RWPE2 (cell line): ENCODE measurements around the gene BHLHE23.

Source experiments
- ATAC-seq: fragments of 200-7000 bp; cut with Tn5 transposase; 3 replicates; pipeline ENCODE4 v1.9.1; 2021; ENCODE audit warnings: low read depth
- DNase-seq: peaks from one replicate; pipeline ENCODE4 v3.0.0-alpha.2; 2020; ENCODE audit warnings: low spot score
- H3K27ac ChIP-seq: fragments of 450-650 bp; 2 replicates; pipeline ENCODE4 v1.5.1; 2017; ENCODE audit warnings: mild to moderate bottlenecking; ENCODE audit not compliant: poor library complexity, severe bottlenecking
- H3K27me3 ChIP-seq: fragments of 250-450 bp; sonication (Bioruptor Pico); 2 replicates; pipeline ENCODE4 v1.5.1; 2021; ENCODE audit warnings: mild to moderate bottlenecking, moderate library complexity; ENCODE audit not compliant: insufficient read depth, poor library complexity, severe bottlenecking
- H3K36me3 ChIP-seq: fragments of 250-450 bp; sonication (Bioruptor Pico); 2 replicates; pipeline ENCODE4 v1.5.1; 2020; ENCODE audit warnings: low read depth, mild to moderate bottlenecking, moderate library complexity
- H3K4me1 ChIP-seq: fragments of 250-450 bp; sonication (Bioruptor Pico); 2 replicates; pipeline ENCODE4 v1.5.1; 2021; ENCODE audit warnings: mild to moderate bottlenecking, moderate library complexity; ENCODE audit not compliant: insufficient read depth, poor library complexity, severe bottlenecking
- H3K4me3 ChIP-seq: fragments of 250-450 bp; sonication (Bioruptor Pico); 2 replicates; pipeline ENCODE4 v1.5.1; 2021; ENCODE audit warnings: mild to moderate bottlenecking, moderate library complexity; ENCODE audit not compliant: severe bottlenecking
- H3K9me3 ChIP-seq: fragments of 250-450 bp; sonication (Bioruptor Pico); 2 replicates; pipeline ENCODE4 v1.5.1; 2021; ENCODE audit warnings: mild to moderate bottlenecking, moderate library complexity; ENCODE audit not compliant: severe bottlenecking
- CTCF ChIP-seq: fragments of 450-650 bp; IDR thresholded peaks from one replicate; pipeline ENCODE4 v1.5.1; 2017; ENCODE audit warnings: mild to moderate bottlenecking, moderate library complexity; ENCODE audit not compliant: poor library complexity, severe bottlenecking

BHLHE23 gene

GRCh38 chr20:62971211-62971949, 35.4 kb downstream of the BHLHE23 start:
- H3K4me1 ChIP-seq: no peaks in the 10 kb centered on the region
- DNase-seq: no peak
- TF ChIP-seq CTCF: no peak
- no peak for ATAC-seq
- H3K27ac ChIP-seq: no peak overlapping the region
- H3K4me3 ChIP-seq: no peak overlapping the region
- peaks cover 71% of the 10 kb centered on the region for H3K27me3 ChIP-seq
- H3K36me3 ChIP-seq: no peaks in the 10 kb centered on the region
- no peaks in the 10 kb centered on the region for H3K9me3 ChIP-seq

GRCh38 chr20:62970307-62971210, 36.2 kb downstream of the BHLHE23 start:
- DNase-seq (no peak), ATAC-seq (no peak)
- no peaks in the 10 kb centered on the region for H3K4me1 ChIP-seq
- H3K27ac ChIP-seq: no peak overlapping the region
- no peaks in the 10 kb centered on the region for H3K9me3 ChIP-seq
- no peak for TF ChIP-seq CTCF
- peaks cover 68% of the 10 kb centered on the region for H3K27me3 ChIP-seq
- no peaks in the 10 kb centered on the region for H3K36me3 ChIP-seq
- H3K4me3 ChIP-seq: no peak overlapping the region

- H3K4me1 ChIP-seq: no peaks in the 10 kb centered on the region
- H3K9me3 ChIP-seq: no peaks in the 10 kb centered on the region
- no peaks in the 10 kb centered on the region for H3K36me3 ChIP-seq
- H3K27ac ChIP-seq: no peak overlapping the region
- H3K27me3 ChIP-seq: peaks cover 66% of the 10 kb centered on the region
- no peak for TF ChIP-seq CTCF
- no peak overlapping the region for H3K4me3 ChIP-seq
- DNase-seq: no peak
- no peak for ATAC-seq
Measured at GRCh38 chr20:62969939-62970306, 36.8 kb downstream of the BHLHE23 start.

- H3K9me3 ChIP-seq: no peaks in the 10 kb centered on the region
- H3K36me3 ChIP-seq: no peaks in the 10 kb centered on the region
- no peak for TF ChIP-seq CTCF
- no peaks in the 10 kb centered on the region for H3K4me1 ChIP-seq
- H3K4me3 ChIP-seq: no peak overlapping the region
- DNase-seq (no peak), ATAC-seq (no peak)
- H3K27me3 ChIP-seq: peaks cover 60% of the 10 kb centered on the region
- H3K27ac ChIP-seq: no peak overlapping the region
Measured at GRCh38 chr20:62969179-62969760, 37.5 kb downstream of the BHLHE23 start.
